Peyer's patch (tissue), 4 donors: ENCODE data around the gene MCAT. TPM values are rescaled to one million over a fixed set of nuclear protein-coding genes. Genes with fewer than 3 reads are reported as not detected.

Experiments
- DNase-seq, 3 donors: peaks; one replicate each; pipeline ENCODE4 v3.0.0-alpha.2; 2017 to 2019
- H3K27ac ChIP-seq, 4 donors: fragments of 200-600 bp; sonication (generic); one replicate each; pipeline ENCODE4 v1.5.1; 2016 to 2019
- H3K27me3 ChIP-seq, 2 donors: fragments of 200-600 bp; sonication (generic); one replicate each; pipeline ENCODE4 v1.5.1; 2019
- H3K36me3 ChIP-seq, 3 donors: fragments of 200-600 bp; sonication (generic); one replicate each; pipeline ENCODE4 v1.5.1; 2016 to 2019
- H3K4me1 ChIP-seq, 4 donors: fragments of 200-600 bp; sonication (generic); one replicate each; pipeline ENCODE4 v1.5.1; 2016 to 2019
- H3K4me3 ChIP-seq, 4 donors: fragments of 200-600 bp; sonication (generic); 1 replicate in 3 of 4; 2 replicates in 1 of 4; pipeline ENCODE4 v1.5.1; 2016 to 2019; ENCODE audit warnings: mild to moderate bottlenecking in 1 of 4
- H3K9me3 ChIP-seq, 4 donors: fragments of 200-600 bp; sonication (generic); one replicate each; pipeline ENCODE4 v1.5.1; 2016 to 2019; ENCODE audit warnings: mild to moderate bottlenecking in 1 of 4
- POLR2A ChIP-seq, 2 donors: fragments of 450-650 bp; IDR thresholded peaks; one replicate each; pipeline ENCODE4 v1.5.1; 2017; ENCODE audit warnings: antibody characterized with exemption in 2 of 2, mild to moderate bottlenecking in 2 of 2, moderate library complexity in 2 of 2
- total RNA-seq, 4 donors: library from RNA; depleted of rRNA; stranded (reverse); fragments of >200 nt; gene quantifications; one replicate each; pipeline ENCODE4 v1.1.0, GENCODE V29; 2016
- TF ChIP-seq, protein P1 (sequence below), 6 experiments: fragments of 450-650 bp in 4 of 6; fragments of 200-600 bp in 2 of 6; sonication (generic) in 1 of 6; IDR thresholded peaks; one replicate each; pipeline ENCODE4 v1.5.1; 2017 to 2019; ENCODE audit warnings: antibody characterized with exemption in 6 of 6, mild to moderate bottlenecking in 3 of 6, moderate library complexity in 1 of 6

MCAT gene
- total RNA-seq, 4 donors from 2014 or later, result 9.1 to 28.5 (median 15.1) TPM

DNA sequence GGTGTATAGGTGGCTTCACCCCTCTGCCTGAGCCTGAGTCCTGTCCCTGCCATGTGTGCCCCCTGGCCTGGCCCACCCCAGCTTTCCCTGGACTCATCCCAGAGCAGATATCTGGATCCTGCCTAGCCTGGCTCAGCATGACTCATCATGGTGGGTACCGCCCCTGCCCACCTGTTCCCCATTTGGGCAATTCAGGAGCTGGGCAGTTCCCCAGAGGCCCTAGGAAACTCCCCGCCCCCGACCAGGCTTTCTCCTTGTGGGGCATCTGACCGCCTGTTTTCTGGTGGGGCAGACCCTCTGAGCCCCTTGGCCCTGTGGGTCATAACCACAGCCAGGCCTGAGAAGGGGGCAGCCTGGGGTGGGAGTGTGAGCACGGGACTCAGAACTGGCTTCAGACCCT is 12.6 kb upstream of the MCAT start:
- no peak for DNase-seq

DNA sequence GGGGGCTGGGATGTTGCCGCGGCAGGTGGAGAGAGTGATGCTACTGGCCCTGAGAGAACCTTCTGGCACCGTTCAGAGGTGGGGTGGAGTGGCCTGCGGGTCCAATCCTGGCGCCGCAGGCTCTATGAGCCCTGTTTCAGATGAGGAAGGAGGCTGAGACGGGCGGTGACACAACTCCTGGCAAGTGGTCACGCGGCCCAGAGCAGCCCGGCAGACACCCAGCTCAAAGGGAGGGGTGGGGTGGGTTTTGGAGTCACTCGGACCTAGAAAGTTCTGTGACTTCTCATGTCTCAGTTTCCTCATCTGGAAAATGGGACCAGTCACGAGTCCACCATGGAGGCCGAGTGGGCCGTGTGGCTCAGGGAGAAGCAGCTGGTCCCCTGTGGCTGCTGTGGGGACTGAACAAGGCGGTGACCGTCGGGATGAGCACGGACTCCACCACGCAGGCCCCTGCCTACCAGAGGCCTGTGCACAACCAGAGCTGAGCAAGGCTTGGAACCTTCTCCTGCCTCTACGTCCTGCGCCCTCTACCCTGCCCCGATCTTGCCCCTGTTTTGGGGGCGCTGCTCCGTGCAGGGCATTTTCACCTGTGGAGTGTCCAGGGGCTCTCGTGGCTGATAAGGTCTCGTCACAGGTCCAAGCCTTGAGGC is 11.8 kb upstream of the MCAT start:
- no peak for DNase-seq
- Histone ChIP-seq H3K4me1 (peaks cover 0 to 53% (median 11%) of the 10 kb centered on the region in 4 donors), H3K9me3 (no peaks in the 10 kb centered on the region), H3K4me3 (no peak overlapping the region), H3K27ac (no peak overlapping the region), H3K27me3 (no peaks in the 10 kb centered on the region), H3K36me3 (no peaks in the 10 kb centered on the region)
- TF ChIP-seq POLR2A (IDR thresholded peaks at IDR 0.05), result no peak
- TF ChIP-seq, protein P1, sequence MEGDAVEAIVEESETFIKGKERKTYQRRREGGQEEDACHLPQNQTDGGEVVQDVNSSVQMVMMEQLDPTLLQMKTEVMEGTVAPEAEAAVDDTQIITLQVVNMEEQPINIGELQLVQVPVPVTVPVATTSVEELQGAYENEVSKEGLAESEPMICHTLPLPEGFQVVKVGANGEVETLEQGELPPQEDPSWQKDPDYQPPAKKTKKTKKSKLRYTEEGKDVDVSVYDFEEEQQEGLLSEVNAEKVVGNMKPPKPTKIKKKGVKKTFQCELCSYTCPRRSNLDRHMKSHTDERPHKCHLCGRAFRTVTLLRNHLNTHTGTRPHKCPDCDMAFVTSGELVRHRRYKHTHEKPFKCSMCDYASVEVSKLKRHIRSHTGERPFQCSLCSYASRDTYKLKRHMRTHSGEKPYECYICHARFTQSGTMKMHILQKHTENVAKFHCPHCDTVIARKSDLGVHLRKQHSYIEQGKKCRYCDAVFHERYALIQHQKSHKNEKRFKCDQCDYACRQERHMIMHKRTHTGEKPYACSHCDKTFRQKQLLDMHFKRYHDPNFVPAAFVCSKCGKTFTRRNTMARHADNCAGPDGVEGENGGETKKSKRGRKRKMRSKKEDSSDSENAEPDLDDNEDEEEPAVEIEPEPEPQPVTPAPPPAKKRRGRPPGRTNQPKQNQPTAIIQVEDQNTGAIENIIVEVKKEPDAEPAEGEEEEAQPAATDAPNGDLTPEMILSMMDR (IDR thresholded peaks at IDR 0.05), result no peak

More for the DNA sequence above, 12.6 kb upstream of the MCAT start:
- no peaks in the 10 kb centered on the region for H3K9me3 ChIP-seq
- H3K27me3 ChIP-seq, result no peaks in the 10 kb centered on the region
- H3K4me1 ChIP-seq, result peaks cover 0 to 57% (median 9%) of the 10 kb centered on the region in 4 donors
- TF ChIP-seq POLR2A (IDR thresholded peaks at IDR 0.05), result no peak
- TF ChIP-seq, protein P1 (IDR thresholded peaks at IDR 0.05), result no peak
- no peak overlapping the region for H3K27ac ChIP-seq
- H3K36me3 ChIP-seq, result no peaks in the 10 kb centered on the region
- no peak overlapping the region for H3K4me3 ChIP-seq

DNA sequence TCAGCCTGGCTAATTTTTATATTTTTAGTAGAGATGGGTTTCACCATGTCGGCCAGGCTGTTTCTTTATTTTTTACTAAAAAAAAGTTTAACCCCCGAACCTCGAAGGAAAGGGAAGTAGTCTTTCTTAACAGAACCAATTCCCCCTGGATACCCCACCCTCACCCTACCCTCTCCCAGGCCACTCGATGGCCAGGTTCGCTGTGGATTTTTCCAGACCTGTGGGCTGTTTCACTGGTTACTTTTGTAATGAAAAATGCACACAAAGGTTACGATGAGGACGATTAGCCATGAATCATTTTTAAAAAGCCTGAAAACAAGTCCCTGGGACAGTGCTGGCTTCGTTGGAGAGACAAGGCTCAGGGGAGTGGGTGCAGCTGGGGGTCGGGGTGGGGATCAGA is 10.7 kb upstream of the MCAT start:
- Histone ChIP-seq H3K4me3 (no peak overlapping the region), H3K36me3 (no peaks in the 10 kb centered on the region), H3K4me1 (peaks cover 0 to 42% (median 11%) of the 10 kb centered on the region in 4 donors), H3K9me3 (no peaks in the 10 kb centered on the region), H3K27me3 (no peaks in the 10 kb centered on the region), H3K27ac (no peak overlapping the region)
- no peak for TF ChIP-seq POLR2A (IDR thresholded peaks at IDR 0.05)
- TF ChIP-seq, protein P1 (IDR thresholded peaks at IDR 0.05), result no peak
- no peak for DNase-seq

DNA sequence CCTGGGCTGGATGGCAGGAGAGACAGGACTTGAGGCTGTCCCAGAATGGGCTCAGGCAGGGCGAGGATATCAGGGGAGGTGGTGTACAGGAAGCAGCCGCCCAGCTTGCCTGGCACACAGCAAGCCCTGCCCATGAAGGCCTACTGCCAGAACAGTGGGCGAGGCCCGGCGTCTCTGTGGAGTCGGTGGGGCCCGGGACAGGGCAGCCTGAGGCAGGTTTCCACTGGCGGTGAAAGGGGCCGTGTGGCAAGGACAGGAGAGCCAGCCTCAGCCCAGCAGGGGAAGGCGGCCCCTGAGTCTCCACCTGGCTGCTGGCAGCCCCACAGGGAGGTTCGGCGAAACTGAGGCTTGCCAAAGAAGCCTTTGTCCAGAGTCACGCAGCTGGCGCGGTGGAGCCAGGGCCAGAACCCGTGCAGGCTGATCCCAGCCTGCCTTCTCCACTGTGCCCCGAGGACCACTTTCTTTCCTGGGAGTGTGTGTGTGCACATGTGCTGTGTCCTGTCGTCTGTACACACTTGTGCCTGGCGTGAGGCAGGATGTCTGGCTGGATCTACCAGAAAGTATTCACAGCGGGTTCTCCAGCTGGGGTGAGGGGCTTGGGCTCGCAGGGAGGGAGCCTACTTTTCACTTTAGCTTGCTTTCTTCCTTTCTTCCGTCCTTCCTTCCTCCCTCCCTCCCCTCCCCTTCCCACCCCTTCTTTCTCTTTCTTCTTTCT is 9.3 kb upstream of the MCAT start:
- Histone ChIP-seq H3K36me3 (no peaks in the 10 kb centered on the region), H3K27me3 (no peaks in the 10 kb centered on the region), H3K4me1 (peaks cover 0 to 28% (median 11%) of the 10 kb centered on the region in 4 donors), H3K9me3 (no peaks in the 10 kb centered on the region), H3K4me3 (peak overlapping the region; percentile 53 to 97 (median 92)), H3K27ac (peak overlapping the region; percentile 77 to 92 (median 84))
- DNase-seq, result peak; percentile 65 to 89 (median 89)
- TF ChIP-seq, protein P1 (IDR thresholded peaks at IDR 0.05), result no peak
- peak; percentile 3 to 69 for TF ChIP-seq POLR2A (IDR thresholded peaks at IDR 0.05)

DNA sequence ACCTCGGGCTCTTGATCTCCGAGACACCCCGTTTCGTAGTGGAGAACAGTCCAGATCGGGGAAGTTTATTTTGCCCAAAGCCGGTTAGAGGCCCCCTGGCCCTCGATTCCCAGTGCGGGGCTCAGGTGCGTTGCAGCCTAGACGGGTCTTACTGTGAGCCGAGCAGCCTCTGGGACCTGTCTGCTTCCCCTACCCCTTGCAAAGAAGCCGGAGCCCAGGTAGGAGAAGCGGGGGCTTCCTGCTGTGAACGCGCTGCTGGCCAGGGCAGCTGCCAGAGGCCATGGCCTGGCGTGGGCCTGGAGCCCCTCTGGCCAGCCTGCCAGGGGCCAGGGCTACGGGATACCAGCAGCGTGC is 8.8 kb upstream of the MCAT start:
- H3K27me3 ChIP-seq, result no peaks in the 10 kb centered on the region
- H3K4me1 ChIP-seq, result peaks cover 0 to 23% (median 11%) of the 10 kb centered on the region in 4 donors
- H3K36me3 ChIP-seq, result no peaks in the 10 kb centered on the region
- peak overlapping the region; percentile 53 to 97 (median 92) for H3K4me3 ChIP-seq
- TF ChIP-seq, protein P1 (IDR thresholded peaks at IDR 0.05), result no peak
- TF ChIP-seq POLR2A (IDR thresholded peaks at IDR 0.05), result peak in 1 of 2 donors; percentile 35
- DNase-seq, result no peak
- H3K9me3 ChIP-seq, result no peaks in the 10 kb centered on the region
- H3K27ac ChIP-seq, result peak overlapping the region; percentile 77 to 92 (median 84)
